ENCODE data around the gene C22orf39.

C22orf39 gene

DNA sequence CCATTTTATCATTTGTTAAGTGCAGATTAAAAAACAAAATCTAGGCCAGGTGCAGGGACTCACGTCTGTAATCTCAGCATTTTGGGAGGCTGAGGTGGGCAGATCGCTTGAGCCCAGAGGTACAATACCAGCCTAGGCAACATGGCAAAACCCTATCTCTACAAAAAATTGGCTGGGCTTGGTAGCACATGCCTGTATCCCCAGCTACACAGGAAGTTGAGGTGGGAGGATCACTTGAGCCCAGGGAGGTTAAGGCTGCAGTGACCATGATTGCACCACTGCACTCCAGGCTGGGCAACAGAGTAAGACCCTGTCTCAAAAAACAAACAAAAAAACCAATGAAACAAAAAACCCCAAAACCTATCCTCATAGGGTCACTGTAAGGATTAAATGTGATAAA, 48.9 kb downstream of the C22orf39 start:
- DNase-seq (ENCODE audit: low spot score): no peak

DNA sequence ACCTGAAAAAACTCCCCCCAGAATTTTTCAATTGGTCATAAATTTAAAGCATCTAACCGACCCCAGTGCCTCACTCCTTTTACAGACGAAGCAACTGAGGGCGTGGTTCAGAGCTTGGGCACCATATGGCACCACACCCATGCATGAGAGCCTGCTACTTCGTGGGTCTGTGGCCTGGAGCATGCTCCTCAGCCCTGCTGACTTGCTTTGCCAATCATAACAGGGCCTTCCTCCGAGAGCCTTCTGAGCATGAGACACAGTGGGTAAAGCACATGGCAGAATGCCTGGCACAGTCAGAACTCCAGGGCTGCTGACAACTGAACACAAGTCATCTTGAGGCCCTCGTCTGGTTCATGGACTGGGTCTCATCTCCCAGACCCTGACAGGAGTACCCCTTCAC, 49.3 kb downstream of the C22orf39 start:
- DNase-seq (ENCODE audit: low spot score): no peak

DNA sequence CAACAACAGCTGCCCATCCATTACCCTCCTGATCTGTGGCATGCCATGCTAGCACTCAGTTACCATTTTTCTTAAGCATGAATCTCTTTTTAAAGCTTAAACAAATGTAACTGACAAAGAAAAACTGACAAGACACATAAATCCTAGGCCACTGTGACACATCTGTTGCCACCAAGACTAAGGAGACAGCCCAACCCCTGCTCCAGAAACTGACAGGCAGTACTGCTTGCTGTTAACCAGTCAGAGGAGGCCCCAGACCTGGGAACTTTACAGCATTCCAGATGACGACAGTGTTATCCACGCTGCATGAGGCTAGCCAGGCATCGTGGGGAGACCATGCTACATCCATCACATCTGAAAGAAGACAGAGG, 49.8 kb downstream of the C22orf39 start:
- no peak for DNase-seq (ENCODE audit: low spot score)

- DNase-seq (ENCODE audit: low spot score): no peak
Observed at GRCh38 chr22:19396934-19397733, 50.4 kb downstream of the C22orf39 start.

DNA sequence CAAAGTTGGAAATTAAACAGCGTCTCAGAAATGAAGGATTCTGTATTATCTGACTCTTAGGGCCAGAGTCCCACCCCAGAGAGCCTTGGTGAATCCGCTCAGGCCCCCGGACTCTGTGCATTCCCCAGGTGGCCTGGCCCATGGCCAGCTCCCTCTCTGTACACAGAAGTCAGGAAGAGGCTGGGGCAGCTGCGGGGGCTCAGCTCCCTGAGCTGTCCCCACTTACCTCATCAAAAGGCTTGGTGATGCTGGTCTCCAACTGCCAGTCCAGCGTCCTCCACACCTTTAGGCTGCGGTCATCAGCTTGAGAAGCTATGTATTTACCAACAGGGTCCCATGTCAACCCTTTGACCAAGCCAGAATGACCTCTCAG, 51.0 kb downstream of the C22orf39 start:
- DNase-seq (ENCODE audit: low spot score): no peak

DNA sequence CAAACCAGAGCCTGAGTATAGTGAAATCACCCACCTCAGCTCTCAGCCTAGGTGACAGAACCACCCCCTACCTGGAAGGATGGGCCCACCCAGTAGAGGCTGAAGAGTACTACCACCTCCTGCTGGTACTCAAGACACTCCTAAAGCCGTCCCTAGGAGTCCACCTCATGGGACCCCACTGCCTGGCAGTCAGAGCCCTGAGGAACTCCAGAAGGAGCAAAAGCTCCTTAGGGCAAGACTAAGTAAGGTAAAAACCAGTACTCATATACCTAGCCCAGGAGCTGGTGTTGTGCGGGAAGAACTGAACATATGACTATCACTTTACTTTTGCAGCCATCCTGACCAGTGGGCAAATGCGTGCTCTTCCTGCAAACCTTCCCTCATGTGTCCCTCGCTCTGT, 52.2 kb downstream of the C22orf39 start:
- DNase-seq (ENCODE audit: low spot score): no peak

DNA sequence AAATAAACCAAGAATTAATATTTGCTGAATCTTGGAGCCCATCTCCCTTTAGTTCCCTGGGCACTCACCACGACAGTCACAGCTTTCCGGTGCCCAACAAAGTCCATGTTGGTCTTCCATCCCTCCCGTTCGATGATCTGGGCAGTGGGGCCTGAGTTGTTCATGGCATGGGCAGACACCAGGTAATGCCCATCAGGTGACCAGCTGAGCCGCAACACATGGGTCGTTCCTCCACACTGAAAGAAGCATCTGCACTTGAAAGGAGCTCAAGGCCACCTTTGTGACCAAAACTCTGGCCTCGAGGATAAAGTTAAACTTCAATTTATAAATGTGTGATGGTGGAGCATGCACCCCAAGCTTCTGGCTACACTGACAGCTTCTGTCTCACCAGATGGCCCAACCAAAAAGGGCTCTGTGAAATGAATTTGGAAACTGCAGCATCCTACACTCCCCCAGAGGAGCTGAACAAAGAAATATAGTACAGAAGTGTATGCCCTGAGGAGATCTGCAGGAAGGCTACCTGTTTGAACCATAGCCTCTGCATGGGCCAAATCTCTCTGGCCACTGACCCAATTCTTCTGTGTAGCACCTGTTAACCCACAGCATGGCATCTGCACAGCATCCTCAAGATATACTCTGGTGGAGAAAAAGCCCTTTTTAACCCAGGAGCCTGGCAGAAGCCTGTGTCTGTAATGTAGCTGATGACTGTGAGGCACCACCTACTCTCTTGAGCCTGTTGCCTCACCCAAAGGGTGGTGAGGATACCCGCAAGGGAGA, 53.0 kb downstream of the C22orf39 start:
- no peak for DNase-seq (ENCODE audit: low spot score)

- no peak for DNase-seq (ENCODE audit: low spot score)
Observed at GRCh38 chr22:19393704-19394103, 53.8 kb downstream of the C22orf39 start.
